Common myeloid progenitor, CD34-positive (primary cell): Measurements from ENCODE around the gene FMNL2.
A peak's percentile ranks its signal among the peaks of the same experiment; 100 is the strongest.

Source experiments
- CTCF ChIA-PET: fragments of 350-600 bp; sonication (Branson Sonifier 250); formaldehyde crosslinking; loops from one replicate; lab custom pipeline; 2021; ENCODE audit warnings: antibody characterized with exemption; lab: Charles Lee
- POLR2A ChIA-PET: fragments of 350-600 bp; sonication (Branson Sonifier 250); formaldehyde crosslinking; loops from one replicate; lab custom pipeline; 2021; ENCODE audit warnings: antibody characterized with exemption; lab: Charles Lee
- DNase-seq, 3 donors: peaks; one replicate each; pipeline versions ENCODE4 v3.0.0 to v3.0.0-alpha.2; 2013
- H3K27ac ChIP-seq, 2 experiments: 1 replicate in 1 of 2; 2 replicates in 1 of 2; pipeline ENCODE4 v1.7.0; 2013; ENCODE audit warnings: inconsistent platforms in 2 of 2, low read length in 2 of 2, mild to moderate bottlenecking in 2 of 2, low read depth in 1 of 2, moderate library complexity in 1 of 2; ENCODE audit not compliant: severe bottlenecking in 2 of 2, insufficient read depth in 1 of 2, poor library complexity in 1 of 2
- H3K27me3 ChIP-seq, 5 experiments: replicated peaks in 2 of 5; 1 replicate in 3 of 5; 2 replicates in 2 of 5; pipeline versions ENCODE4 v1.6.1 to v1.7.0; 2013; ENCODE audit warnings: low read length in 4 of 5, mild to moderate bottlenecking in 2 of 5, moderate library complexity in 2 of 5, inconsistent platforms in 1 of 5; ENCODE audit not compliant: insufficient read depth in 5 of 5, control insufficient read depth in 4 of 5
- H3K36me3 ChIP-seq, 4 experiments: 1 replicate in 2 of 4; 2 replicates in 2 of 4; pipeline versions ENCODE4 v1.6.1 to v1.7.0; 2013; ENCODE audit warnings: low read length in 3 of 4, control low read depth in 1 of 4, mild to moderate bottlenecking in 1 of 4; ENCODE audit not compliant: control insufficient read depth in 4 of 4, insufficient read depth in 4 of 4
- H3K4me1 ChIP-seq, 4 experiments: 1 replicate in 3 of 4; 2 replicates in 1 of 4; pipeline versions ENCODE4 v1.6.1 to v1.7.1; 2013; ENCODE audit warnings: low read length in 3 of 4, mild to moderate bottlenecking in 3 of 4, control low read depth in 1 of 4, inconsistent platforms in 1 of 4, moderate library complexity in 1 of 4; ENCODE audit not compliant: control insufficient read depth in 4 of 4, insufficient read depth in 4 of 4; ENCODE audit errors: control extremely low read depth in 1 of 4
- H3K4me3 ChIP-seq, 7 experiments: 1 replicate in 4 of 7; 2 replicates in 3 of 7; pipeline versions ENCODE4 v1.5.1 to v1.7.0; 2013; ENCODE audit warnings: mild to moderate bottlenecking in 7 of 7, low read length in 6 of 7, moderate library complexity in 6 of 7, inconsistent platforms in 2 of 7, low read depth in 2 of 7, control low read depth in 1 of 7; ENCODE audit not compliant: insufficient read depth in 4 of 7, control insufficient read depth in 1 of 7; ENCODE audit errors: extremely low read depth in 1 of 7
- H3K9me3 ChIP-seq, 5 experiments: 1 replicate in 4 of 5; 2 replicates in 1 of 5; pipeline versions ENCODE4 v1.6.1 to v1.7.1; 2013; ENCODE audit warnings: low read length in 4 of 5, mild to moderate bottlenecking in 2 of 5, inconsistent platforms in 1 of 5, low read depth in 1 of 5, moderate library complexity in 1 of 5; ENCODE audit not compliant: control insufficient read depth in 4 of 5, insufficient read depth in 2 of 5; ENCODE audit errors: control extremely low read depth in 1 of 5
- WGBS: methylation state at CpG from one replicate; pipeline ENCODE4 v1.1.5; 2013; ENCODE audit not compliant: insufficient coverage; 5-methylcytosine and 5-hydroxymethylcytosine counted together

The FMNL2 gene

DNA sequence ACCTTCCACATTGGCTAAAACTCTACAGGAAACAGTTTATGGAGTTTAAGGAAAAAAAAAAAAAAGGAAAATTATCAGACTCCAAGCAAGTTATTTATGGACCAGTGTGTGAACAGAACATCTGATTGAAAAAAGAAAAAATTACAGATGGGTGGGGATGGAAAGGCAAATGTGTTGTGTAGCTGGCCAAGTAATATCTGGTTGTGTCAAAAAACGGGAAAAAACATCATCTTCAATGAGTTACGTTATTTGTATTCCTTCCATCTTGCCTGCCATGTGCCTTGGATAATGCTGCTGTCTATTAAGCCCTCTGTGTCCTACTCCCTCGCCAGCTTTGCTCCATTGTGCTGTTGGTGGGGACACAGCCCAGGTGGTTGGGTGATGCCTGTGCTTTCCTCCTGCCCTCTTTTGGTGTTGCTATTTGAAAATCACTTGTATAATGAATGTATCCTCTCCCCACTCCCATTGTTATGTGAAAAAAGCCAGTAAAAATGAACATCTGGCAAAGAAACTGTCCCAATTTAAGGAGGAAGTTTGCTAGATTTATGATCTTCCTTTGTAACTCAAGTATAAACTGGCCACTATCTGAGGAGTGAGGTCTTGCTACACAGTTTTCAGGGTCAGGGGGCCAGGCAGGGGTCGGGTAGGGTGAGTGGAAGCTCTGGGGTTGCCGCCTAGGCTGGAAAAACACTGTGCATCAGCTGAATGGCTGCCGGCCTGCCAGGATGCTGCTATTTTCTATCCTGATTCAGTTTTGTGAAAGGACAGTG, 155.9 kb downstream of the FMNL2 start:
- Histone ChIP-seq H3K36me3 (no peaks in the 10 kb centered on the region), H3K9me3 (no peaks in the 10 kb centered on the region), H3K27me3 (no peaks in the 10 kb centered on the region), H3K4me1 (peaks cover 3 to 42% (median 12%) of the 10 kb centered on the region in 4 experiments), H3K27ac (no peak overlapping the region), H3K4me3 (no peak overlapping the region)
- ChIA-PET CTCF (interaction anchor here (1.2 to 1.6 kb wide), 2 partner anchors 10 to 145 kb away, joined by 3 to 4 read pairs; no protein-coding TSS in a partner anchor), POLR2A (no interaction called here)
- 76% methylated on average over 4 of the region's 6 CpGs for WGBS
- DNase-seq = no peak

DNA sequence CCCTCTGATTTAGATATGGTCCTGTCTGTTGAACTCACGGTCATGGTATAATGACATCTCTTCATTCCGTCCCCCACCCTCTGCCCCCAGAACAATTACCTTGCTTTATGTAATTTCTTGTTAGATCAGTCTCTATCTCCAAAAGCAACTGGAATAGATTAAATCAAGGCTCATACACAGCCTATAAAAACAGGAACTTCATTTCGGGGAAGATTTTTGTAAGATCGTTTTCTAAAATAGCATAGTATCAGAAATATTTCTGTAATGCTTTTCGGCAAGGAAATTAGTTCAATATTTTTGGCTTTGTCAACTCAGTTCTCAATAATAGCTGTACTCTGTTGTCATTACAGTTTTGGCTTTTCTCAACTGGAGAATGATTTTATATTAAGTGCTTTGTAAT, 157.2 kb downstream of the FMNL2 start:
- POLR2A ChIA-PET = no interaction called here
- no CpG with 5 or more reads among the region's 5 CpGs for WGBS

DNA sequence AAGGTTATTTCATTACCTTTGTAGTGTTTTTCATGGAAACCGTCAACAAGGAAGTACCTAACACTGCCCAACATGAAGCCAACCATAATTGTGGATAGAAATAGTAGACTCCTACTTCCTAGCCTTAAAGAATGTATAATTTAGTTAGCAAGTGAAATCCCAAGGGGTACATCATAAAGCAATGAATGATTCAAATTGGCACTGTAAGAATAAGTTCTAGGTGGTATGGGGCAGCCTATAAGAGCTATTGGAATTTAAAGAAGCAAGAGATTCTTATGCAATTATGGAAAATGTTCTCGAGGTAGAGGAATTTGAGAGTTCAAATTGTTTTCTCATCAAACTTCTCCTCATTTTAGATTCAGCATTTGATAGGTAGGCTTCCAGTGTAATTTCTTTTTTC, 157.9 kb downstream of the FMNL2 start:
- no peaks in the 10 kb centered on the region for H3K36me3 ChIP-seq
- H3K9me3 ChIP-seq = peaks cover 0 to 1% (median 0%) of the 10 kb centered on the region in 5 experiments
- H3K27ac ChIP-seq = no peak overlapping the region
- no peak overlapping the region for H3K4me3 ChIP-seq
- no peaks in the 10 kb centered on the region for H3K27me3 ChIP-seq
- no peak for DNase-seq
- ChIA-PET POLR2A (no interaction called here), CTCF (no interaction called here)
- no CpG with 5 or more reads among the region's 2 CpGs for WGBS
- H3K4me1 ChIP-seq = peaks cover 3 to 28% (median 9%) of the 10 kb centered on the region in 4 experiments

More for the DNA sequence above, 157.2 kb downstream of the FMNL2 start:
- Histone ChIP-seq H3K9me3 (peaks cover 0 to 1% (median 0%) of the 10 kb centered on the region in 5 experiments), H3K27me3 (no peaks in the 10 kb centered on the region), H3K4me1 (peaks cover 3 to 29% (median 9%) of the 10 kb centered on the region in 4 experiments), H3K4me3 (no peak overlapping the region), H3K27ac (no peak overlapping the region), H3K36me3 (no peaks in the 10 kb centered on the region)
- DNase-seq = peak in 2 of 3 donors; percentile 26 to 28
- CTCF ChIA-PET = no interaction called here

DNA sequence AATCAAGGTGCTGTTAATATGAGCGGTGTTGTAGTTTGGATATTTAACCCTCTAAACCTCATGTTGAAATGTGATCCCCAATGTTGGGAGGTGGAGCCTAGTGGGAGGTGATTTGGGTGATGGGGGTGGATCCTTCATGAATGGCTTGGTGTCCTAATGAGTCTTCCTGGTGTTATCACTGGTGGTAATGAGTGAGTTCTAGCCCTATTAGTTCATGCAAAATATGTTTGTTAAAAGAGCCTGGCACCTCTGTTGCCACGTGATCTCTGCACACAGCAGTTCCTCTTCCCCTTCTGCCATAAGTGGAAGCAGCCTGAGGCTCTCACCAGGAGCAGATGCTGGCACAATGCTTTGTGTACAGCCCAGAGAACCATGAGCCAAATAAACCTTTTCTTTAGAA, 158.4 kb downstream of the FMNL2 start:
- 70% methylated on average over 1 of the region's 2 CpGs for WGBS
- Histone ChIP-seq H3K27ac (no peak overlapping the region), H3K4me1 (peaks cover 3 to 26% (median 9%) of the 10 kb centered on the region in 4 experiments), H3K27me3 (no peaks in the 10 kb centered on the region), H3K4me3 (no peak overlapping the region), H3K36me3 (no peaks in the 10 kb centered on the region), H3K9me3 (peaks cover 0 to 1% (median 0%) of the 10 kb centered on the region in 5 experiments)
- DNase-seq = peak in 2 of 3 donors; percentile 10 to 18
- ChIA-PET CTCF (no interaction called here), POLR2A (no interaction called here)

DNA sequence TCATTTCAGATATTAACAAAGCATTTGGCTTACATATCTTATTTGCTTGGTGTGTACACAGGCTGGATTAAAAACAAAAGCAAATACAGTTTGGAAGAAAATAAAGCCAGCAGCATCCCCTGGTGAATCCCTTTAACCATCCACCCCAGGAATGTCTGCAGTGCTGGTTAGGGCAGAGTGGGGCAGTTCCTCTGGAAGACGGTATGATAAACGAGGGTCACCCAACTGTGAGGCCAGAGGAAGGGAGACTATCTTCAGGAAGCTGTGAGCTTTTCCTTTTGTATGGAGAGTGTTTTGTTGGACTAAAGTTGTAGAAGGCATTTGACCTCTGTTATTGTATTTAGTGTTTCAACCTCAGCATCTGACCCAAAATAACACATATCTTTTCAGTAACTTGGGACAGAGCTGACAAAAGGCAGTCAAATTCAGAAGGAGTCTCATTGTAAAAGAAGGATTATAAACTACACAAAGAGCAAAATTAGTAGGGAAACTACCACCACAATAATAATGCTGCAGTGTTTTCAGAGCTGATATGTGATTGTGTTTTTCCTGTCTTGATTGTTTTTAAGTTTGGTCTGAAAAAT, 159.1 kb downstream of the FMNL2 start:
- ChIA-PET CTCF (no interaction called here), POLR2A (no interaction called here)
- no peak overlapping the region for H3K27ac ChIP-seq
- H3K36me3 ChIP-seq = no peaks in the 10 kb centered on the region
- WGBS = 73% methylated on average over 2 of the region's 2 CpGs
- peaks cover 0 to 1% (median 0%) of the 10 kb centered on the region in 5 experiments for H3K9me3 ChIP-seq
- no peaks in the 10 kb centered on the region for H3K27me3 ChIP-seq
- no peak overlapping the region for H3K4me3 ChIP-seq
- no peak for DNase-seq
- H3K4me1 ChIP-seq = peaks cover 3 to 26% (median 9%) of the 10 kb centered on the region in 4 experiments

DNA sequence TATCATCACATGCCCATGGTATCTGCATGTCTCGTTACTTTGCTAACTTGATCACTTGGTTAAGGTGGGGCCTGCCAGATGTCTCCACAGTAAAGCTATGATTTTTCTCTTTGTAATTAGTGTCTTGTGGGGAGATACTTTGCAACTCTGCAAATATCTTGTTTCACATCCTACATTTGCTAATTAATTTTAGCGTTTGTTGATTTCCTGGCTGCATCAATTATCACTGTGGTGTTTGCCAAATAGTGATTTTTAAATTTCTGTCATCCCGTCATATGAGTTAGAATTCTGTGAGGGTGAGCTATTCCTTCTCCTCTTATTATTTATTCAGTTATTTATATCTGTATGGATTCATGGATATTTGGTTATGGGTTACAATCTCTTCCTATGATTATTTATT, 161.4 kb downstream of the FMNL2 start:
- no peak for DNase-seq
- WGBS = no CpG with 5 or more reads among the region's 3 CpGs
- Histone ChIP-seq H3K27me3 (no peaks in the 10 kb centered on the region), H3K27ac (no peak overlapping the region), H3K4me1 (peaks cover 0 to 12% (median 4%) of the 10 kb centered on the region in 4 experiments), H3K9me3 (peaks cover 0 to 1% (median 0%) of the 10 kb centered on the region in 5 experiments), H3K36me3 (no peaks in the 10 kb centered on the region), H3K4me3 (no peak overlapping the region)
- POLR2A ChIA-PET = no interaction called here
- CTCF ChIA-PET = interaction anchor here (1.0 to 1.6 kb wide), 2 partner anchors 11 to 13 kb away, joined by 3 to 4 read pairs; no protein-coding TSS in a partner anchor
